Stomach smooth muscle (tissue), 2 donors: ENCODE data around the gene GRHL3.

Source experiments
- H3K27ac ChIP-seq: one replicate; pipeline ENCODE4 v1.7.0; 2013; ENCODE audit warnings: mild to moderate bottlenecking, low read length, inconsistent platforms
- H3K27me3 ChIP-seq, 2 donors: one replicate each; pipeline ENCODE4 v1.7.0; 2013; ENCODE audit warnings: low read length in 2 of 2; ENCODE audit not compliant: insufficient read depth in 2 of 2, control insufficient read depth in 1 of 2
- H3K36me3 ChIP-seq, 2 donors: one replicate each; pipeline ENCODE4 v1.7.0; 2013; ENCODE audit warnings: low read length in 2 of 2; ENCODE audit not compliant: control insufficient read depth in 2 of 2, insufficient read depth in 2 of 2
- H3K4me1 ChIP-seq: one replicate; pipeline ENCODE4 v1.7.0; 2013; ENCODE audit warnings: low read length; ENCODE audit not compliant: control insufficient read depth, insufficient read depth
- H3K4me3 ChIP-seq, 2 donors: one replicate each; pipeline ENCODE4 v1.7.0; 2013; ENCODE audit warnings: low read length in 2 of 2
- H3K9ac ChIP-seq, 2 donors: one replicate each; pipeline ENCODE4 v1.7.0; 2013; ENCODE audit warnings: low read length in 2 of 2, mild to moderate bottlenecking in 1 of 2
- H3K9me3 ChIP-seq, 2 donors: one replicate each; pipeline ENCODE4 v1.7.0; 2013; ENCODE audit warnings: low read length in 2 of 2; ENCODE audit not compliant: control insufficient read depth in 2 of 2
- donor health status: healthy.
- donor health status: Pancreatic carcinoma.

Gene GRHL3

GRCh38 chr1:24293392-24294227 is 25.5 kb upstream of the GRHL3 start:
- peaks cover 0 to 2% of the 10 kb centered on the region in 2 donors for H3K27me3 ChIP-seq
- H3K27ac ChIP-seq: peak overlapping the region; percentile 41
- H3K36me3 ChIP-seq: no peaks in the 10 kb centered on the region
- H3K9me3 ChIP-seq: no peaks in the 10 kb centered on the region
- no peak overlapping the region for H3K4me3 ChIP-seq
- H3K9ac ChIP-seq: no peak overlapping the region
- peaks cover 14% of the 10 kb centered on the region for H3K4me1 ChIP-seq

- no peaks in the 10 kb centered on the region for H3K36me3 ChIP-seq
- peaks cover 0 to 2% of the 10 kb centered on the region in 2 donors for H3K27me3 ChIP-seq
- no peak overlapping the region for H3K4me3 ChIP-seq
- H3K9ac ChIP-seq: no peak overlapping the region
- no peaks in the 10 kb centered on the region for H3K9me3 ChIP-seq
- H3K27ac ChIP-seq: peak overlapping the region; percentile 41
- peaks cover 14% of the 10 kb centered on the region for H3K4me1 ChIP-seq
Observed at GRCh38 chr1:24294228-24294672, 24.9 kb upstream of the GRHL3 start.

GRCh38 chr1:24294716-24295371 is 24.3 kb upstream of the GRHL3 start:
- Histone ChIP-seq H3K9ac (no peak overlapping the region), H3K4me3 (no peak overlapping the region), H3K36me3 (no peaks in the 10 kb centered on the region), H3K27ac (peak overlapping the region; percentile 41), H3K27me3 (peaks cover 0 to 2% of the 10 kb centered on the region in 2 donors), H3K4me1 (peaks cover 14% of the 10 kb centered on the region), H3K9me3 (no peaks in the 10 kb centered on the region)

- H3K4me1 ChIP-seq: peaks cover 14% of the 10 kb centered on the region
- H3K4me3 ChIP-seq: no peak overlapping the region
- no peaks in the 10 kb centered on the region for H3K36me3 ChIP-seq
- H3K27ac ChIP-seq: peak overlapping the region; percentile 37
- H3K27me3 ChIP-seq: no peaks in the 10 kb centered on the region
- H3K9me3 ChIP-seq: no peaks in the 10 kb centered on the region
- H3K9ac ChIP-seq: no peak overlapping the region
Observed at GRCh38 chr1:24295535-24295934, 23.6 kb upstream of the GRHL3 start.

GRCh38 chr1:24297187-24297851 is 21.8 kb upstream of the GRHL3 start:
- no peaks in the 10 kb centered on the region for H3K27me3 ChIP-seq
- H3K4me1 ChIP-seq: peaks cover 14% of the 10 kb centered on the region
- no peak overlapping the region for H3K27ac ChIP-seq
- no peak overlapping the region for H3K4me3 ChIP-seq
- no peak overlapping the region for H3K9ac ChIP-seq
- H3K9me3 ChIP-seq: no peaks in the 10 kb centered on the region
- H3K36me3 ChIP-seq: no peaks in the 10 kb centered on the region

- H3K27me3 ChIP-seq: no peaks in the 10 kb centered on the region
- no peak overlapping the region for H3K9ac ChIP-seq
- H3K36me3 ChIP-seq: no peaks in the 10 kb centered on the region
- H3K27ac ChIP-seq: no peak overlapping the region
- peaks cover 14% of the 10 kb centered on the region for H3K4me1 ChIP-seq
- H3K4me3 ChIP-seq: no peak overlapping the region
- H3K9me3 ChIP-seq: no peaks in the 10 kb centered on the region
Observed at GRCh38 chr1:24297852-24298232, 21.3 kb upstream of the GRHL3 start.

GRCh38 chr1:24298606-24299005 is 20.6 kb upstream of the GRHL3 start:
- Histone ChIP-seq H3K4me1 (peaks cover 14% of the 10 kb centered on the region), H3K9me3 (no peaks in the 10 kb centered on the region)

GRCh38 chr1:24299901-24300300 is 19.3 kb upstream of the GRHL3 start:
- Histone ChIP-seq H3K36me3 (no peaks in the 10 kb centered on the region), H3K27me3 (peaks cover 0 to 3% of the 10 kb centered on the region in 2 donors), H3K4me1 (peaks cover 7% of the 10 kb centered on the region), H3K9ac (no peak overlapping the region), H3K4me3 (no peak overlapping the region), H3K9me3 (no peaks in the 10 kb centered on the region), H3K27ac (no peak overlapping the region)

More at GRCh38 chr1:24298606-24299005, 20.6 kb upstream of the GRHL3 start:
- H3K36me3 ChIP-seq: no peaks in the 10 kb centered on the region
- no peak overlapping the region for H3K4me3 ChIP-seq
- H3K27ac ChIP-seq: no peak overlapping the region
- H3K9ac ChIP-seq: no peak overlapping the region
- no peaks in the 10 kb centered on the region for H3K27me3 ChIP-seq

GRCh38 chr1:24300971-24301784 is 18.0 kb upstream of the GRHL3 start:
- no peak overlapping the region for H3K4me3 ChIP-seq
- no peak overlapping the region for H3K9ac ChIP-seq
- H3K4me1 ChIP-seq: no peaks in the 10 kb centered on the region
- H3K27me3 ChIP-seq: peaks cover 0 to 3% of the 10 kb centered on the region in 2 donors
- no peaks in the 10 kb centered on the region for H3K9me3 ChIP-seq
- no peak overlapping the region for H3K27ac ChIP-seq
- no peaks in the 10 kb centered on the region for H3K36me3 ChIP-seq

GRCh38 chr1:24301785-24302175 is 17.4 kb upstream of the GRHL3 start:
- Histone ChIP-seq H3K4me1 (no peaks in the 10 kb centered on the region), H3K36me3 (no peaks in the 10 kb centered on the region), H3K9me3 (no peaks in the 10 kb centered on the region), H3K27ac (no peak overlapping the region), H3K9ac (no peak overlapping the region), H3K4me3 (no peak overlapping the region), H3K27me3 (peaks cover 0 to 3% of the 10 kb centered on the region in 2 donors)
